Erythroblast (primary cell): ENCODE measurements around the gene CA5A.

Experiments used
- DNase-seq, 2 experiments: peaks; one replicate each; lab custom pipeline; 2025; lab: John Stamatoyannopoulos, UW
- GATA1 ChIP-seq: IDR thresholded peaks from 2 replicates; pipeline ENCODE4 v1.6.1; 2011; ENCODE audit warnings: low read depth, mild to moderate bottlenecking, control low read depth, low read length, moderate library complexity
- POLR2A ChIP-seq: IDR thresholded peaks from 2 replicates; pipeline ENCODE4 v1.6.1; 2011; ENCODE audit warnings: mild to moderate bottlenecking, low read length

The CA5A gene

GRCh38 chr16:87854907-87855683, 81.2 kb downstream of the CA5A start:
- TF ChIP-seq GATA1 (no peak), POLR2A (no peak)
- peak in 1 of 2 experiments; percentile 60 for DNase-seq

GRCh38 chr16:87854053-87854906, 82.0 kb downstream of the CA5A start:
- peak; percentile 97 to 98 for DNase-seq
- TF ChIP-seq GATA1 (peak; percentile 96), POLR2A (peak; percentile 85)

- DNase-seq: peak; percentile 97 to 98
- TF ChIP-seq GATA1 (no peak), POLR2A (peak; percentile 74)
These were observed 82.8 kb downstream of the CA5A start for GRCh38 chr16:87853411-87854052.

GRCh38 chr16:87851601-87852000, 84.7 kb downstream of the CA5A start:
- TF ChIP-seq GATA1 (no peak), POLR2A (no peak)
- no peak for DNase-seq

- no peak for DNase-seq
These were observed 85.2 kb downstream of the CA5A start for GRCh38 chr16:87851141-87851587.

GRCh38 chr16:87850009-87851006, 86.0 kb downstream of the CA5A start:
- DNase-seq: peak; percentile 74 to 84
- TF ChIP-seq POLR2A: no peak
- no peak for TF ChIP-seq GATA1

More at GRCh38 chr16:87851141-87851587, 85.2 kb downstream of the CA5A start:
- TF ChIP-seq POLR2A (no peak), GATA1 (no peak)

GRCh38 chr16:87849419-87850008, 86.8 kb downstream of the CA5A start:
- DNase-seq: no peak
- no peak for TF ChIP-seq GATA1
- TF ChIP-seq POLR2A: no peak

- DNase-seq: no peak
- no peak for TF ChIP-seq POLR2A
- TF ChIP-seq GATA1: no peak
These were observed 87.5 kb downstream of the CA5A start for GRCh38 chr16:87848676-87849345.

- no peak for TF ChIP-seq GATA1
- no peak for TF ChIP-seq POLR2A
- DNase-seq: no peak
These were observed 88.3 kb downstream of the CA5A start for GRCh38 chr16:87847785-87848675.

- DNase-seq: no peak
- TF ChIP-seq GATA1 (no peak), POLR2A (no peak)
These were observed 88.9 kb downstream of the CA5A start for GRCh38 chr16:87847467-87847784.
